HG02943 (cell line): Measurements from ENCODE around the gene FAM174C.

Source experiments
- ATAC-seq: cut with Tn5 transposase; IDR thresholded peaks from one replicate; pipeline ENCODE4 v1.9.1; 2021; ENCODE audit warnings: mild to moderate bottlenecking, low read depth, moderate library complexity; ENCODE audit not compliant: unreplicated experiment

FAM174C gene

DNA sequence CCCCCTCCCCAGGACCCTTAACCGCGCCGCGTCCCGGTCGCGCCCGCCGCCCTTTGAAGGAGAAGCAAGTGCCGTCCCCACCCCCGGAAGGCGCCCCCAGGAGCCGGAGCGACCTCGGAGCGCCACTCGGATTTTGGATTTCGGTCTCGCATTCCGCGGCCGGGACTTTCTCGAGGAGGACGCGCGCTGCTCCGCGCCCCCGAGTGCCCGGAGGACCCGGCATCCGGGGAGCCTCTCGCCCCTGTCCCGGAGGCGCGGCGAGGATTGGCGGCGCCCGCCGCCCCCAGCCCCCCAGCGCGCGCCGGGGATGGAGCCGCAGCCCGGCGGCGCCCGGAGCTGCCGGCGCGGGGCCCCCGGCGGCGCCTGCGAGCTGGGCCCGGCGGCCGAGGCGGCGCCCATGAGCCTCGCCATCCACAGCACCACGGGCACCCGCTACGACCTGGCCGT, 25.3 kb upstream of the FAM174C start:
- no peak for ATAC-seq

DNA sequence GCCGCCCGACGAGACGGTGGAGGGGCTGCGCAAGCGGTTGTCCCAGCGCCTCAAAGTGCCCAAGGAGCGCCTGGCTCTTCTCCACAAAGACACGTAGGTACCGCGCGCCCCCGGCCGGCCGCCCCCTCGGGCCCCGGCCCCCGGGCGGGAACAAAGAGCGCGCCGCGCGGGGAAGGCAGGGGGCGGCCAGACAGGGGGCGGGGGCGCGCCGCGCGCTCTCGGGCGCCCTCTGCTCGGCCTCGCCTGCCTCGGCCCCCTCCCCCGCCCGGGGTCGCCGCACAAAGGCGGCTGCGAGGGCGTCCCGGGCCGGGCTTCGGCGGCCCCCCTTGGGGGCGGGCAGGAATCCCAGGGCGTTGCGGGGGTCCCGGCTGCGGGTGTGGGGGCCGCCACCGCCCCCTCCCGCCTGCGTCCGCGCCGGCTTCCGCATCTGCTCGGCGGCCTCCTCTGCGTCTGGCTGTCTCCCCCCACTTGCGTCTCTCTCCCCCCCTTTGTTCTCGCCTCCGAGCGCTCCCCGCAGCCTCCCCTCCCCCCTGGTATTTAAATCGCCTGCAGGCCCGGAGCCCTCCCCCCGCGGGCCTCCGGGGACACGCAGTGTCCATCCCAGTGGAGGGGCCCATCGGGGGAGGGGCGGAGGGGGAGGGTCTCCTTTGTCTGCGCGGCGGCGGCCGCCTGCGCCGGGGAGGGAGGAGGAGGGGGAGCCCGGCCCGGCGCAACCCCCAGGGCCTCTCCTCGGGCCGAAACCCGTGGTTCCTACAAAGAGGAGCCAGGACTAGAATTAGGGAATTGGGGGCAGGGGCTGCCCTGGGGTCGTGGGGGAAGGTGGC, 24.7 kb upstream of the FAM174C start:
- no peak for ATAC-seq

DNA sequence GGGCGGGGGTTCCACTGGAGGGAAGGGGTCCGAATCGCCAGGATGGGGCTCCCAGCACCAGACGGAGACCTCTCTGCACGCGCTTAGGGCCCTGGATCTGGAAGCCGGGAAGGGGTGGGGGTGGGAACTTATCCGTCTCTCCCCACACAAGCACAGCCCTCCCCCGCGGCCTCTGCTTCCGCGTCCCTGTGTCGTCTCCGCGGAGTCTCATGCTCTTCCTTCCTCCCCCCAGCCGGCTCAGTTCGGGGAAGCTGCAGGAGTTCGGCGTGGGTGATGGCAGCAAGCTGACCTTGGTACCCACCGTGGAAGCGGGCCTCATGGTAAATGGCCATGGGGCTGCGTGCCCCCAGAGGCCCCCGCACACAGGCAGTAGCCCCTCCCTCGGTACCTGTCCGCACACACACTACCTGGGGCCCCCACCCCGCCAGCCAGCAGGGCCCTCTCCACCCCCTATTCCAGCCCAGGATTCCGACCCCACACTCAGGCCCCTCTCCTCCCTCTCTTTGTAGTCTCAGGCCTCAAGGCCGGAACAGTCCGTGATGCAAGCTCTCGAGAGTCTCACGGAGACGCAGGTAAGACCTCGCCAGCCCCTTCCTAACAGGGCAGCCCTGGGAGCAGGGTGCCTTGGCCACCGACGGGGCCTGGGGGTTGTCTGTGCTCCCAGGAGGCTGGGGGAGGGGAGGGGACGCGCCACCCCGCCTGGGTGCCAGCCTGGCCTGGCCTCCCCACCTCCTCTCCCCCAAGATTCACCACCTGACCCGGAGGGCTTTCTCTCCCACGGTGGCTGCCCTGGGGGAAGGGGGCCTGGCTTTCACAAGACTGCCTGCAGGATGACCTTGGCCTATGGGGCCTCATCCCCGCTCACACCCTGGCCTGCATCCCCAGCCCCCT, 23.8 kb upstream of the FAM174C start:
- no peak for ATAC-seq

DNA sequence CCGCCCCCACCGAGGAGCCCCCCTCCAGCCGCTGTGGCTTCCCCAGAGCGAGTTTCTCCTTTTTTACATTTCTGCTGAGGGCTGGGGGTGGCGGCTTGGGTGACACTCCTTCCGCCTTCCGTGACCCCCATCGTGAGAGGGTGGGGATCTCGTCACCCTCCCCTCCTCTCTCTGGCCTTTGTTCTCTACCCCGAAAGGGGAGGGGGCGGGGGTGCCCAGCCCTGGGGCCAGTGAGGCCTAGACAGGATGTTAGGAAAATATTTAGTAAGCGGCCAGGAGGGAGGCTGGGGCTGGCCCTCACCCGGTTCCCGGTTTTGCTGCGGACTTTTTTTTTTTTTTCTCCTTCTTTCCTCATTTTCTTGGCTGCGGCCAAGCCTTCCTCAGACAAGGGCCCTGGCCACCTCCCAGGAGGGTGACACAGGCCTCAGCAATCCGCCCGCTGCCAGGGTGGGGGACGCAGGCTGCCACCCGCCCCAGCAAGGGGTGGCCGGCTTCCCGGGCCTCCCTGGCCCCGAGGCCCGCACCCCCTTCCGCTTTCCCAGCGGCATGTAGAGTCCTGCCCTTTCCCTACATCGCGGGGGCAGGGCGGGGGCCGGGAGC, 23.0 kb upstream of the FAM174C start:
- ATAC-seq = no peak

DNA sequence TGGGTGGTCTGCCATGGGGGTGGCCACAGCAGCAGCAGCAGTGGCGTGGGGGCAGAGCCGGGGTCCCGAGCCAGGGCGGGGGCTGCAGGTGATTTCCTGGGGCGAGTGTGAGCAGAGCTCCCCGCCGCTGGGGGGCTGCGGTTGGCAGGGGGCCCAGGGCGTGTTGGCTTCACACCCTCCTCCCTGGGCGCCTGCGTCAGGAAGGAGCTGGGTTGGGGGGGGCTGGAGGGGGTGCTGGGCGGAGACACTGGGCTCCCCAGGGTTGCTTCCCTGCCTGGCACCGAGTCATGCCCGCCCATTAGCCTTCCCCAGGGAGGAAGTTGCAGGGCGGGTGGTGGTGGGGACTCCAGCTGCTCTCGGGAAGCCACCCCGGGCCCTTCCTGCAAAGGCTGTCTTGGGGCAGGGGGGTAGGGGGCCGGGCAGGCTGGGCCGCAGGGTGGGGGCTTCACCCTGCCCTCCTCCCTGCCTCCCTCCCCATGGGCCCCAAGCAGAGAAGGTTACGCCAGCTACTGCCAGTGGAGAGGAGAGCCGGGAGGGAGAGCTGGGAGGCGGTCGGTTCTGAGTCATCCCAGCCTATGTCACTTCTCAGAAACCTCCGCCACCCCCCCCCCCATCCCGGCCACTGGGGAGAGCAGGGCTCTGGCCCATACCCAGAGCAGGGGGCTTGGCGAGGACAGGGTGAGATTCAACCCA, 22.4 kb upstream of the FAM174C start:
- ATAC-seq = no peak

DNA sequence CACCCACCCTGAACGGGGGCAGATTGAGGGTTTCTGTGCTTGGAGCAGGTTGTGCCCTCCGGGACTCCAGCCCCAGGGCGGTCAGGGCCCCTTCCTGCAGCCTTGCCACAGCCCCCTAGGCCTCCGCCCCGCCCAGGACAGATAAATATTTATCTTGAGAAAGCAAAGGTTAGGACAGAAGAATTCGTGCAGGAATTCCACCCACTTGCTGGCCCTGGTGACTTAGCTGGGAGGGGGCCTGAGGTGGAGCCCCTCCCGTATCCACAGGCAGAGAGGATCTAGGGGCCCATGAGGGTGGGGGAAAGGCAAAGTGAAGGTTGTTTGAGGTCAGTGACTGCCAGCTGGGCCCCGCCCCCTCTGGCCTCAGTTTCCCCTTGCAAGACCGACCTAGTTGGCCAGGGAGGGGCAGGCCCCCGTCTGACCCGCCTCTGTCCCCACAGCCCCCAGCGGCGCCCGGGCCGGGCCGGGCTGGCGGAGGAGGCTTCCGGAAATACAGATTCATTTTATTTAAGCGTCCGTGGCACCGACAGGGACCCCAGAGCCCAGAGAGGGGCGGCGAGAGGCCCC, 21.7 kb upstream of the FAM174C start:
- no peak for ATAC-seq

DNA sequence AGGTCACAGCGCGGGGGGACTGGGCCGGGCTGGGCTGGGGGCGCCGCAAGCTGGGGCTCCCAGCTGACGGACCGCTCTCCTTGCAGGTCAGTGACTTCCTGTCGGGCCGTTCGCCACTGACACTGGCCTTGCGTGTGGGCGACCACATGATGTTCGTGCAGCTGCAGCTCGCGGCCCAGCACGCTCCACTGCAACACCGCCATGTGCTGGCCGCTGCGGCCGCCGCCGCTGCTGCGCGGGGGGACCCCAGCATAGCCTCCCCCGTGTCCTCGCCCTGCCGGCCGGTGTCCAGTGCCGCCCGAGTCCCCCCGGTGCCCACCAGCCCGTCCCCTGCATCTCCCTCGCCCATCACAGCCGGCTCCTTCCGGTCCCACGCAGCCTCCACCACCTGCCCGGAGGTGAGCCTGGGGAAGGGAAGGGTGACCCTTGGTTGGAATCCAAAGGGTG, 21.2 kb upstream of the FAM174C start:
- ATAC-seq = no peak

DNA sequence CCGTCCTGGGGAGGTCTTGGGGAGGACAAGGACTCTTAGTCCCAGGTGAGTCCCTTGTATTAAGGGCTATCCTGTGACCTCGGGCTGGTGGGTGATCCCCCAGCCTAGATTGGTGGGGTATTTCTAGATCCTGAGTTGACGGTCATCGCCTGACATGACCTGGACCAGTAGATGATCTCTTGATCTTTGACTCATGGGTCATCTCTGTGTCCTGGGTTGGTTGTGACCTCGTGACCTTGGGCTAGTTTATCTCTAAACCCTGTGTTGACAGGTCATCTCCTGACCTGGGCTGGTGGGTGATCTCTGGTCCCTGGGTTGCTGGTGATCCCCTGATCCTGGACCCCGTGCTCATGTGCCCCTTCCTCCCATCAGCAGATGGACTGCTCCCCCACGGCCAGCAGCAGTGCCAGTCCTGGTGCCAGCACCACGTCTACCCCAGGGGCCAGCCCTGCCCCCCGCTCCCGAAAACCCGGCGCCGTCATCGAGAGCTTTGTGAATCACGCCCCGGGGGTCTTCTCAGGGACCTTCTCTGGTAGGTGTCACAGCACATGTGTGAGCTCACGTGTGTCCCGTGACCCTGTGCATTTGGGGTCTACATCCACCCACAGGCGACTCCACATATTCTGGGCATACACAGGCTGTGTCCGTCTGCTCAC, 20.7 kb upstream of the FAM174C start:
- no peak for ATAC-seq

DNA sequence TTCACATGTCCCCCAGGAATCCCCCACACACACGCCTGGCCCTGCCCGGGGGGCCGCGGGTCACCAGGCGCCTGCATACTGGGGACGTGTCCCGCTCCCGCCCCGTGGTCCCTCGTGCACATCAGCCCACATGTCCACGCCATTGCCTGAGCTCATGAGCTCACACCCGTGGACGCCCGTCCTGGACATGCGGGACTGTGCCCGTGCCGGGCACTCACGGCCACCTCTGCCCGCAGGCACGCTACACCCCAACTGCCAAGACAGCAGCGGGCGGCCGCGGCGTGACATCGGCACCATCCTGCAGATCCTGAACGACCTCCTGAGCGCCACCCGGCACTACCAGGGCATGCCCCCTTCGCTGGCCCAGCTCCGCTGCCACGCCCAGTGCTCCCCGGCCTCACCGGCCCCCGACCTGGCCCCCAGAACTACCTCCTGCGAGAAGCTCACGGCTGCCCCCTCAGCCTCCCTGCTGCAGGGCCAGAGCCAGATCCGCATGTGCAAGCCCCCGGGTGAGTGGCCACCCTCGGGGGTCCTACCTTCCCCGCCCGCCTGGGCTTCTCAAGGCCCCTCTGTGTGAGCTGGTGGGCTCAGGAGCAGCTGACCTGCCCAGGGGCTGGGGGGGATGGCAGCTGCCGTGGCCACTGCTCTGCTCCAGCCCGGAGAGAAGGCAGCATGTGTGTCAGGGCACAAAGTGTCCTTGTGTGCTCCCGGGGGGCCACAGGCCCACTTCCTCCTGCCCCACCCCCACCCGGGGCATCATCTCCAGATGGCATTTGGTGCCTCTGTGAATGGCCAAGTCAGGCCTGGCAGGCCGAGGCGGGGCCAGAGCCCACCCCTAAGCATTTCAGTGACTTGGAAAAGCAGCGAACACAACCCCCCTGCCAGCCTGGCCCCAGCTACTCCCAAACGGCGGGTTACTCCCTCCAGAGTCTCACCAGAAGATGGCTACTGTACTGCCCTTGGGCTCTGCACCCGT, 19.9 kb upstream of the FAM174C start:
- no peak for ATAC-seq

DNA sequence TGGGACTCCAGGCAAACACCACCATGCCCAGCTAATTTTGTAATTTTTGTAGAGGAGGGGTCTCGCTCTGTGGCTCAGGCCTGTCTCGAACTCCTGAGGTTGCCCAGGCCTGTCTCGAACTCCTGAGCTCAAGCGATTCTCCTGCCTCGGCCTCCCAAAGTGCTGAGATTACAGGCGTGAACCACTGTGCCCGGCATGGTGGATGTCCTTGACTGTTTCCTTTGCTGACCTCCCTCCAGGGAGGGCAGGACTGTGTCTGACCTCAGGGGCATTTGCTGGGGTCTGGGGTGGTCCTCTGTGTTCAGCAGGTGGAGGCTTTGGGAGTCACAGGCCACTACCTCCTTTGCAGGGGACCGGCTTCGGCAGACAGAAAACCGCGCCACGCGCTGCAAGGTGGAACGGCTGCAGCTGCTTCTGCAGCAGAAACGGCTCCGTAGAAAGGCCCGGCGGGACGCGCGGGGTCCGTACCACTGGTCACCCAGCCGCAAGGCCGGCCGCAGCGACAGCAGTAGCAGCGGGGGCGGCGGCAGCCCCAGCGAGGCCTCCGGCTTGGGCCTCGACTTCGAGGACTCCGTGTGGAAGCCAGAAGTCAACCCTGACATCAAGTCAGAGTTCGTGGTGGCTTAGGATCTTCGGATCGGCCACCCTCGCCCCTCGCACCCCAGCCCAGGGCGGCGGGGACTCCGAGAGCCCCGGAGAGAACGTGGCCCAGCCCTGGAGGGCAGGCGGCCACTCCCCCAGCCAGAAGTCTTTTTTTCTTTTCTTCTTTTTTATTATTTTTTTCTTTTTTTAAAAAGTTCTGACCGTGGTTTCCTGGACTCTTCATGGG, 18.5 kb upstream of the FAM174C start:
- no peak for ATAC-seq

DNA sequence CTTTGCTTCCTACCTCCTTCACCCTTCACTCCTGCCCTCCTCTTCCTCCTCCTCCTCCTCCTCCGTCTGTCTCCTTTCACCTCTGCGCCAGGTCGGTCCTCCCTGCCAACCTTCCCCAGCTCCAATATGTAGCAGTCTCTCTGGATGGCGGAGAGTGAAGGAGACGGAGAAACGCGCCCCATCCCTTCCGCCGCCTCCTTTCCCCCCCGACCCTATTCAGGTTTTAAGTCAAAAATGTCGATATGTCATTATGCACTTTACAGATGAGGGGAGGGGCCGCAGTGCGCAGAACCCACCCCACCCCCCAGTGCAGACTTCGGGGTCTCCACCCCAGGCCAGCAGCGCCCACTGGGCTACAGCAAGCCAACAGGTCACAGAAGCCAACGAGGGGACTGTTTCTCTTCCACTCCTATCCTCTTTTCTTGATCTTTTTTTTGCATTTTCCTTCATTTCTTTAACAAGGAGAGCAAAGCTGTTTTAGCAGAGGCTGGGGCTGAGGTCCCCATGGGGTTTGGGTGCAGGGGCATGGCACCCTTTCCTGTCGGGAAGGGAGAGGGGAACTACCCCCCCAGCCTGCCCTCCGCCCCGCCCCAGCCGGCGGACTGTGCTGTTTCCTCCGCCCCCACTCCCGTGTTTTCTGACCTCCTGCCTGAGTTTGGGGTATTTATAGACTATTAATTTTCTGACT, 17.7 kb upstream of the FAM174C start:
- no peak for ATAC-seq

DNA sequence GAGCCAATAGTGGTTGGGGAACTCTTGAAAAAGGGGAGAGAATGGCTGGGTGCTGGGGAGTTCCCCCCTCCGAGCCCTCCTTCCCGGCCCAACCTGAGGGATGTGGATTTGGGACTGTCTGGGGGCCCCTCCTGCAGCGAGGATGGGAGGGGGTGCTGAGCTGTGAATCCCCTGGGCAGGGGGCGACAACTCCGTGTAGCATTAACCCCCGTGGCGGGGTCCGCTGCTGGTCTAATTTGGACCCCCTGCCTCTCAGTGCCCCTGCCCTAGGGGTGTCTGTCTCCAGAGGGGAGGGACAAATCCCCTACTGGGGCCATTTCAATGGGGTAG, 17.2 kb upstream of the FAM174C start:
- no peak for ATAC-seq

DNA sequence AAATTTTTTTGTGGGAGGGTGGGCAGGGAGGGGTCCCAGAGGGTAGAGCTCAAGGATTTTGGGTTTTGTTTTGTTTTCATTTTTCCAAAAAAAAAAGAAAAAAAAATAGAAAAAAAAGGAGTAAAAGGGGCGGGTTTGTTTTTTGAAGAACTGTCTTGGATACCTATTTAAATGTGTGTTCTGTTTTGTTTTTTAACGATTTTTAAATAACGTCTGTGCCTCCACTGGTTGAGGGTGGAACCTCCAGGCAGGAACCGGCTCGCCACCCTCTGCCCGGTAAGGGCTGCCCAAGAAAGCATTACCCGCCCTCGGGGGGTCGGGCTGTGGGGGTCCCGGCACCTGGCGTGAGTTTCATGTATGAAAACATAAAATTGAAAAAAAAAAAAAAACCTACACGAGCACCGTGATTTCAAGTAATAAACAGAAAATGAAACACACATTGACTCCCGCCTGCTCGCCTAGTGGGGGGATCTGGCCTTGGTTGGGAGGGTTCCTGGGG, 16.6 kb upstream of the FAM174C start:
- no peak for ATAC-seq

DNA sequence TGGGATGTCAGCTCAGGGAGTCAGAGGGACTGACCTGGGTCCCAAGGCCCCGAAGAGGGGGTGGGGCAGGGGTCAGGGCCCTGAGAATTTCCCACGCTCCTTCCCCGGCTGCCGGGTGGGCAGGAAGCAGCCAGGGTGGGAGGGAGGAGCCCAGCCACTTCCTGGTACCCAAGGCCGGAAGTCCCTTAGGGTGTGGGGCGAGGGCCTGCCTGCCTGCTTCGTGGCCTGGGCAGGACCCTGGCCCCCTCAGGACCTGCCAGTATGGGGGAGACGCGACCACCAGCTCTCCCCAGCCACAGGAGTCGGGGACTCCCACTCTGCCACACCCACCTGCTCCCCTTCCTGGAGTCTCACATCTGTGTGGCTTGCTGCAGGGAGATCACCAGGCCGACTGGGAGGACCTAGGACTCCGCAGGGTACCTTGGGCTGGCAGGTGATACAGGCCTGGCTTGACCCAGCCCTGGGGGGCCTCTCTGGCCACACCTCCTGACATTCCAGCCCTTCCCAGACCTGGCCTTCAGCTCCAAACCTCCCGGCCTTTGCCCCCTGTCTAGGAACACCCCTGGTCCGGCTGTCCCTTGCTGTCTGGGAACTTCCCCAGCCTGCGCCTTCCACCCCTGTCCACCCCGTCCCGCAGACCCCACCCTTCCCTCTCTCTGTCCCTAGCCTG, 16.0 kb upstream of the FAM174C start:
- no peak for ATAC-seq

DNA sequence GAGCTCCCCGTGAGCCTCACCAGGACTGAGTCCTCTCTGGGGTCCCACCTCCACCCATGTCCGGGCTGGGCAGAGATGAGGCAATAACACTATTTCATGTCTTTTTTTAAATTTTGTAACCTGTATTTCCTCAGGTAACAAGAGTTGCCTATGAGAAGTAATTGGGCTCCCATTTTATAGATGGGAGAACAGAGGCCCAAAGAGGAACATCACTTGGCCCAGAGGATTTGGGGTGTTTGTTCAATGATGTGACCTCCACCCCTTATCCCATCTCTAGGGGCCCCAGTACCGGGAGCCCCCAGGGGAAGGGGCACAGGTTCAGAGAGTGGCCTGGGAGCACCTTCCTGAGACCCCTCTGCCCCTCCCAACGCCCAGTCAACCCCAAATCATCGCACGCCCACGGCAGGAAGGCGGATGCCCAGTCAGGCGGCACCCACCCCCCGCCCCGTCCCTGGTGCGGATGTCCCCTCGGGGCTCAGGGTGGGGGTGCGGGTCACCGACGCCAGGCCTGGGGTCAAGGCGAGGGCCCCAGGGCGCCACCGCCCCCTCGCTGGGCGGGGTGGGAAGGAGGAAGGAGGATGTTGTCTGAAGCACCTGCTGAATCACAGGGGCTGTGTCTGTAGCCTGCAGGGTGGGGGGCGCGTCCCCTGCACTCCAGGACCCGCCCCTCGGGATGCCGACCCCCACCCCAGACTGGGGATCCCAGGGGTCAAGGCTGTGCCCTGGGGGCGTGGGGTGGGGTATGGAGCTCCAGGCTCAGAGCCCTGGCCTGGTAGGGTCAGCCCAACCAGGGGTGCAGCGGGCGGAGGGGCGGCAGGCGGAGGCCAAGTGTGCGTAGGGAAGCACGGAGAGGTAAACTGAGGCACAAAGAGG, 15.2 kb upstream of the FAM174C start:
- ATAC-seq = no peak
